Fibroblast of skin of left quadriceps (primary cell): ENCODE data around the gene KRT7.

Source experiments
- DNase-seq, 2 experiments: peaks; one replicate each; pipeline ENCODE4 v3.0.0-alpha.2; 2013; ENCODE audit warnings: low read depth in 2 of 2

Gene KRT7

DNA sequence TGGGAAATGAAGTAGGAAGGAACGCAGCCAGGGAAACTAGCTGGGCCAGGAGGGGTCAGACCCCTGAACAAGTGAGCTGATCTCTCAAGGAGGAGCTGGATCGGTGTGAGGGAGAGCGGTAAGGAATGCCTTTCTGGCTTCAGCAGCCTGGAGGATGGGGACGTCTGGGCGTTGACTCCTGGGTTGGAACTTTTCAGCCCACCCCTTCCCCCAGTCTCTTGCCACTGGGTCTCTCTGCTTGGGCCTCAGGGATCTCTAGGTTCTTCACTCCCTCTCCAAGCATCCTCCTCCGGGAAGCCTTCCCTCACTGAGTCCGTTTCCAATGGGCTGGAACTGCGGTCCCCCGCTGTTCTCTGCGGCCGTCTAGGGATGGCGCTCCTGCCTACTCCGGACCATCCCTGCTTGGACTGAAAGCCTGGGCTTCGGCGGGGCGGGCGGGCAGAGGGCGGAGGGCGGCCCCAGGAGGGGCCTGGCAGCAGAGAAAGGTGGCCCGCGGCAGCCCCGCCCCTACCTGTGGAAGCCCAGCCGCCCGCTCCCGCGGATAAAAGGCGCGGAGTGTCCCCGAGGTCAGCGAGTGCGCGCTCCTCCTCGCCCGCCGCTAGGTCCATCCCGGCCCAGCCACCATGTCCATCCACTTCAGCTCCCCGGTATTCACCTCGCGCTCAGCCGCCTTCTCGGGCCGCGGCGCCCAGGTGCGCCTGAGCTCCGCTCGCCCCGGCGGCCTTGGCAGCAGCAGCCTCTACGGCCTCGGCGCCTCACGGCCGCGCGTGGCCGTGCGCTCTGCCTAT lies at the start of gene KRT7:
KRT7 (plus strand) TSS at position 570 of the 788 bp plus-strand sequence; CDS start at position 624, 54 bp downstream.
- no peak for DNase-seq

DNA sequence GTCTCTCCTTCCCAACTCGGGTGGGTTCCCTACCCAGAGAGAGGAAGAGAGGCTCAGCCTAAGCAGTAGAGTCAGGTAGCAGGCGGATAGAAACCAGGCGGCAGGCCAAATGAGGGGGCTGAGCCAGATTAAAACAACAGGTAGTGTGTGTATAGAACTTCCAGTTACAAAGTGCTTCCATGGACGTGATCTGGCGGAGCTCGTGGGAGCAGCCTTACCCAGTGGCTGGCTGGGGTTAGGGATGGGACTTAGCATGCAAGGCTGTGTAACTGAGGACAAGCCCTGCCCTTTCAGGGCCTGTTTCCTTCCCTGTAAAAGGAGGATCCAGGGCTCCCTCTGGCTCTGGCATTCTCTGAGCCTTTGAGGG lies 49.5 kb upstream of the KRT7 start:
- no peak for DNase-seq

DNA sequence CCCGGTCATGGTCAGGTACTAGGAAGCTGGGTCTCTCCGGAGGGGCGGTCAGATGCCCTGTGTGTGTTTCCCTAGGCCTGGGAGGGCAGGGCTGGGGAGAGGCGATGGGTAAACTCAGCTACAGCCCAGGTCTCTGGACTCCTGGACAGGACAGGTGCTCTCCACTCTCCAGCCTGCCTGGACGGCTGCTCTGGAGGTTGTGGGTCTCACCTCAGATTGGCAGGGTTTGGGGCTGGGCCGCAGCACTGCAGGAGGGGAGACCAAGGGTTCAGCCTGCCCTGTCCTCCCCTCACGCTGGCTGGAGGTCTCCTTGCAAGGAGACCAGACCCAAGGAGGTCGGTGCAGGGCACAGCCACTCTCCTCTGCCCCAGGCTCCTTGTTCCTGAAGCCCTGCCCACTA lies 49.1 kb upstream of the KRT7 start:
- DNase-seq: no peak

DNA sequence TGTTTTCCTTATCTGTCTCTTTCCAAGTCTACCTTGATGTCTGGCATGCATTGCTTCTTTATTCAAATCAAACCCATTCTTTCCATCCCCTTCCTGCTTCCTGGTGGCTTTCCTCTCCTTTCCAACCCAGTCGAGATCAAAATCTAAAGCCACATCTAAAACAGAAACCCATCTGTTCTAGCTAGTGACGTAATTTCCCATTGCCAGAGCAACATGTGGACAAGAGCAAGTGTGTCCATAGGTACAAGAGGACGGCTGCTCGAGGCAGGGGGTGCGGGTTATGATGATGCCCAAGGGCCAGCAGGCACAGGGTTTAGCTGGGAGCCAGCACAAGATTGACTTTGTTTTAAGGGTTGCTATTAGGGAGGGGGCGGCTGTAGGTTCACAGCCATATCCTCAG lies 48.2 kb upstream of the KRT7 start:
- no peak for DNase-seq

DNA sequence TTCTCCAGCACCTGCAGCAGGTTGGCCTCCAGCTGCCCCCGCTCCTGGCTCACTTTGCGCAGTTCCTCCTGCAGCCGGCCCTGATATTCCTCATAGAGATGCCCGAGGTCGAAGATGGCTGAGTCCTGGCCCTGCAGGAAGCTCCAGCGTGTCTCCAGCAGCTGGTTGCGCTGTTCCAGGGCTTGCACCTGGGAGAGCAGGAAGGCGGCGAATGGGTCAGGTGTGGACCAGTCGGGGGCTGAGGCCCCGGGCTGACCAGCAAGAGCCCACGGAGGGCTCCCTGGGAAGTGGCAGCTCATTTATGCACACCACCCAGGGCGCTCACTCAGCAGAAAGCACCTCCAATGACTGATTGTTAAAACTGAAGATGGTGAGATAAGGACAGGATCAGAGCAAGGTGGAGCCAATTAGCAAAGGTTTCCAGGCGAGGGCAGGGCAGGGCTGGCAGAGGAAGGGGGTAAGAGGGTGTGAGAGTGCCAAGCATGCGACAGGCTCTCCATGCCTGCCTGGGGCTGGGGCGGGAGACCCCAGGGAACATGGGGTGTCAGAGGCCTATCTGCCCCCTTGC lies 47.6 kb upstream of the KRT7 start:
- DNase-seq: no peak

DNA sequence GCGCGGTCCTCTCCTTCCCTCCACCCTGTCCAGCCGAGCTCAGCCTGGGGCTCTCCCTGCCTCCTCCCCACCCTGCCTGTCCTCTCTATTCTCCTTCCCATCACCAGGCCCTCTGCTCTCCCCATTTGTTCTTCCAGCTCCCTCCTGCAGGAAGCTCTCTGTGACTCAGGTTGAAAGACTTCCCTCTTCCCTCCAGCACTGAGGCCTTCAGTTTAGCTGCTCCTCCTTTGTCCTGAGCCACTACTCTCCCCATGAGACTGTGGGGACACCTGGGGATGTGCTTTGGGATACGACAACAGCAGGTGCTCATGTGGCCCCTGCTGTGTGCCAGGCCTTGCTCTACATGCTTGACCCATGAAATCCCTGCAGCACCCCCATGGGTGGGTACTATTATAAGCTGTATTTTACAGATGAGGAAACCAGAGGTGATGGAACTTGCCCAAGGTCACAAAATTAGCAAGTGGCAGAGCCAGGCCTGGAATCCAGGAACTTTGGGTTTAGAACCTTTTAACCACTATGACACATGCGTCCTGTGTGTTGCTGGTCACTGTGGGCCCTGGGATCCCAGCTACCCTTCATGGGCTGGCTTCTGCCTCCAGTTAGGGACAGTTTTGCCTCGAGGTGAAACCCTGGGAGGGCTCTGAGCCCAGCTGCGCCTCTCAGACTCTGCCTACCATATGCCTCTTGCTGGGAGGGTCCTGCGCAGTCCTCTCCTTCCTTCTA lies 46.8 kb upstream of the KRT7 start:
- peak; percentile 66 to 68 for DNase-seq

DNA sequence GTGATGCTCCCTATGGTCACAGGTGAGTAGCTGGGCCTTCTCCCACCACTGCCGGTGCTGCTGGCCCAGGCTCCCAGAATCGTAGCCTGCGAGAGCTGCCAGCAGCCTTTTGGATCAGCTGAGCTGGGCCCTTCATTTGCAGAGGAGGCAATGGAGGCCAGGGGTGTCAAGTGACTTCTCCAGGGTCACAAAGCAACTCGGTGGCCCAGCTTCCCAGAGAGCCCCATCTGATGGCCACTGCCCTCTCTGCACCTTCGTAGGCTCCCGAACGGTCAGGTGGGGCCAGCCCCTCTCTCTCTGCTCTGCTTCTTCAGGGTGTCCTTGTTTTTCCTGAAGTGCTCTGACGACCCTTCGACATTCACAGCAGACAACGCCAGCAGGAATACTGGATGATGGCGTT lies 45.8 kb upstream of the KRT7 start:
- DNase-seq: no peak

DNA sequence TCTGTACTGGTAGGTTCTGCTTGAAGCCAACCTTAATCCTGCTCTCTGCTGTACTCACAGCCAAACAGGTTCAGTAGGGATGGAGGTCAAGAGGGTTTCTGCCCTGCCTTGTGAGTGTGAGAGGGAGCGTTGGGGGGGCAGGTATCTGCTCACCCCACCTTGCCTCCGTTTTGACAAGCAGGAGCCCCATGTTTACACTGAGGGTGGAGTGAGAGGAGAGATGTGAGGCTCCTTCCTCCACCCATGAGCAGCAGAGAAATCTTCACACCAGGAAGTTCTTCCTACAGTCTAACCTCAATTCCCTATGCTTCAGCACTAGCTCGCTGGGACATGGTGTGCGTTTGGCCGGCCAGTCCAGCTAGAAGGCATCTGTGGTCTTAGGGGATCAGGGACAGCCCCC lies 45.4 kb upstream of the KRT7 start:
- DNase-seq: no peak

DNA sequence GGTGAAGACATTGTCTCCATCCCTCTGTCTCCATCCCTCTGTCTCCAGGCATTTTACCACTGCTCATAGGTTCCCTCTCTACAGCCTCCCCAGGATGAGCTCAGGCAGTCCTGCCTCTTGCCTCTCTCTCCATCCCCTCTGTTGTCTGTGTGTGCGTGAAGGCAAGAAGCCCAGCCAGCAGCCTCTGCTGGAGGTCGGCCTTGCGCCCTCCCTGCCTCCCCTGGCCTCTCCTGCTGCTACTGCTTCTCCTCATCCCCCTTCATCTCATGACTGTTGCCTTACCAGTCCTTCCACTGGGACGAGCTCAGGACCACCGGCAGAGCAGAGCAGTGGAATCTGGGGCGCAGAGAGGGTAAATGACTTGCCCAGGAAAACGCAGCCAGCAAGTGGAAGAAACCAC lies 44.4 kb upstream of the KRT7 start:
- no peak for DNase-seq

DNA sequence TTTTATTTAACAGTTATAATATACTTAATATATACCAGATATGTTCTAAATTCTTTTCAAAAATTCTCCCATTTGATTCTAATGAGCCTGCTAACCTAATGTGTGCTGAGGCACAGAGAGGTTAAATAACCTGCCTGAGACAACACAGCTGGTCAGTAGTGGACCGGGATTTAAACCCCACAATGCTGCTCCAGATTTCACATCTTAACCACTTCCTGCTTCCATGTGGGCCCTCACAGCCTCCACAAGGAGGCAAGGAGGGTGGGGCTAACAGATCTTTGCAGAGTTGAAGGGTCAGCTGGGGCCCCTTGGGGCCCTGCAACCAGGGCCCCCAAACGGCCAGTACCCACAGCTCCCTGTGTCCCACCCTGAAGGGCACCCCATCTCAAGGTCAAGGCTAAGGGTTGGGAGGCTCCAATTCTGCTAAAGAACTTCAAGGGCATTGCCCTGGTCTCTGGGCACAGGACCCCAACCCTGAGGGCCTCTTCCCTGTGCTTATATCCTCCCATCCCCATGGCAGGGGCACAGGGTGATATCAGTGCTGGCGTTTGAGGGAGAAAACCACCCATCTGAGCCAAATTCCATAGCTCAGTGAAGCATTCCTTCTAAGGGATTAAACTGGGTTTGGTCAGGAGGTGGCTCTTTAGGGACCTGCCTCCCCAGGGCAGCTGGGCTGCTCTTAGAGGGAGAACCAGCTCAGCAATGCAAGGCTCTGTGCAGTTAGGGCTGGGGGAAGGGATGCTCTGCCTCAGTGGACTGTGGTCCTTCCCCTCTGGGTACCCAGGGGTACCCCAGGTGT lies 43.5 kb upstream of the KRT7 start:
- no peak for DNase-seq

DNA sequence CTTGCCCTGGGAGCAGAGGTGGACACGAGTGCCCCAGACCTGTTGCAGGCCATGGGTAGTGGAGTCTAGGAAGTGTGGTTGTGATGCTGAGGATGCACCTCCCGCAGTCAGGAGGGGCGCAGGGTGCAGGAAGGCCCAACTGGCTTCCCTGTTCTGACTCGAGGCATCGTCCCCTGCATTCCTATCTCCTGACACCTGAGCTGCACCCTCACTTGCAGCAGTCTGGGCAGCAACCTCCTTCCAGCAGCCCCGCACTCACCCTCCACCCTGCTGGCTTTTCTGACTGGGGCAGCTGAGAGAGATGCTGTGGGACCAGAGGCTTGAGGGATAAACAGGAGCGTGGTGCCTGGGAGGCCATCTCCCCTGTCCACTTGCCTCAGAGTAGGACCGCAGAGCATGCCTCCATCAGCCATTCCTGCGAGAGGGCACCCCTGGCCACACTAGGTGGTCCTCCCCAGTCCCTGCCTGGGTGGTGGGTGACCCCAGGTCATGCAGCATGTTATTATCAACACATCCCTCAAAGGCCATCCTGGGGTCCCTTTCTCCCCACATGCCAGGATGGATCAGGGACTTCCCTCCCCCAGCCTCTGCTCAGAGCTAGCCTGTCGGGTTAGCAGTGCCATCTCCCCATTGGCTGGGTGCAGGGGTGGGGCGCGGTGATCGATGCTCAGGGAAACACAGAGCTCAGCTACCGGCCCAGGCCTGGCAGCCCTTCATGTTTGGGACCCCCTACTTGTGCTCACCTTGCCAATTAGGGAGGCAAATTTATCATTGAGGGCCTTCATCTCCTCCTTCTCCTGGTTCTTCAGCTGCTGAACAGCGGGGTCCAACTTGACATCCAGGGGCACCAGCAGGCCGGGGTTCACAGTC lies 41.9 kb upstream of the KRT7 start:
- no peak for DNase-seq

DNA sequence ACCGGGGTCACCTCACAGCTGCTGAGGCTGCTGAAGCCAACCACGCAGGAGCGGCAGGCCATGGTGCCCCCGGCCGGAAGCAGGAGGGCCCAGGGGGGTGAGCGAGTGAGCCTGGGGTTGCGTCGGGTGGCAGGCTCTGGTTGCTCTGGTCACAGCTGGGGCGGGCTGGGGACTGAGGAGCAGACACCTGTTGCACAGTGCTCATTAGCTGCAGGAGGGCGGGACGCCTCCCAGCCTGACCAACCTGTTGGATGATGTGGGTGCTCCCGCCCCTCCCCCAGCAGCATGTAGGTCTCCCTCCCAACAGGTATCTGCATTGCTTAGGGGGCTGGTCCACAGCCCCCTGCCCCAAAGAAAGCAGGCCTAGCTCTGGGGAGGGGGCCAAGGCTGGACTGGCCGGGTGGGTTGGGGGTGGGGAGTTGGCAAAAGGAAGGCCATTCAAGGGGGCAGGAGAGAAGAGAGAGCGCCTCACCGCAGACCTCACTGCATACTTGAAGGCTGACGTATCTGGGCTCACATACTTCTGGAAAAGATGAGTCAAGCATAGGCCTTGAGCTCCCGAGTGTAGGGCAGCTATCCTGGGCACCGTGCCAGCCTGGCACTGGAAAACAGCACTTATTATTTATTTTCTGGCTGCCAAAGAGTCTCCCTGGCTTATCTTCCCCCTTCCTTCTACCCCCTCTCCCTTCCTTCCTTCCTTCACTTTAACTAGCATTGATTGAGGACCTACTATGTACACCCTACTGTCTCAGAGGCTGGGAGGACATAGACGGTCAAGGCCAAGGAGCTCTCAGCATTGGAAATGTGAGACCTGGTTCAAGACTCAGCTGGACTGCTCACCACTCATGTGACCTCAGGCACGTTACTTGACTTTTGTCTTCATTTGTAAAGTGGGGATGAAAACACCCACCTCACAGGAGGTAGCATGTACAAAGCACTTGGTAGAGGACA lies 40.9 kb upstream of the KRT7 start, which contains the start of gene KRT80:
KRT80 (minus strand) TSS at position 174 of the 951 bp plus-strand sequence; CDS start at position 62, 112 bp downstream.
- peak; percentile 96 to 97 for DNase-seq

DNA sequence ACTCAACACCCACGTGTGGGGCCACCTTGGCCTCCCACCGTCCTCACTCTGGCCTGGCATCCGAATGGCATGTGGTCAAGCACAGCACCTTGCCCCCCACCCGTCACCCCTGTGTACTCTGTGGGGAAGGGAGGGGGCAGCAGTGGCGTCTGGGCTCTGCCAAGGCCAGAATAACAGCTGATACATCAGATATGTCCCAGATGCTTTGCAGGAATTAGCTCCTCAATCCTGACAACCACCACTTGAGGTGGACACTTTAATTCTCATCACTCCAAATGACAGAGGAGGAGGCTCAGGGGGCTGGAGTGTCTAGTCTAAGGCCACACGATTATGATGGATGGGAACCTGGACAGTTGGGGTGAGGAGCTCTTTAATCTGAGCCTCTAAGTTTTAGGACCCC lies 39.5 kb upstream of the KRT7 start:
- no peak for DNase-seq

DNA sequence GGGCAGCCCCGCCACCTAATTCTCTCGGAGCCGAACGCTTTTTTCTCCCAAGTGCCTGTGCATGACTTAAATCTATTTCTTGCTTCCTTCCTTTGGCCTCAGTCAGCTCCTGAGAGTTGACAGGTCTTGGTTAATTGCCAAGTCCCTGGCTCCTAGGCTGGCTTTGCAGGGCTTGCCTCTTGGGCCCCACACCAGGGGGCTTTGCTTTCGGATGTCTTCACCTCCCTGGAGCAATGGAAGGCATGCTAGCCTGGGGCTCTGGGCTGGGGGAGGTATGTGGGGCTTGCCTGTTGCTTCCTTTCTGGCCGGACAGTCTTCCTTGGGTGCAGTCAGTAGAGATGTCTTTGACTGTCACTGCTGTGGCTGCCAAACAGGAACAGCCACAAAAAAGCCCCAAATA lies 39.1 kb upstream of the KRT7 start:
- DNase-seq: no peak

DNA sequence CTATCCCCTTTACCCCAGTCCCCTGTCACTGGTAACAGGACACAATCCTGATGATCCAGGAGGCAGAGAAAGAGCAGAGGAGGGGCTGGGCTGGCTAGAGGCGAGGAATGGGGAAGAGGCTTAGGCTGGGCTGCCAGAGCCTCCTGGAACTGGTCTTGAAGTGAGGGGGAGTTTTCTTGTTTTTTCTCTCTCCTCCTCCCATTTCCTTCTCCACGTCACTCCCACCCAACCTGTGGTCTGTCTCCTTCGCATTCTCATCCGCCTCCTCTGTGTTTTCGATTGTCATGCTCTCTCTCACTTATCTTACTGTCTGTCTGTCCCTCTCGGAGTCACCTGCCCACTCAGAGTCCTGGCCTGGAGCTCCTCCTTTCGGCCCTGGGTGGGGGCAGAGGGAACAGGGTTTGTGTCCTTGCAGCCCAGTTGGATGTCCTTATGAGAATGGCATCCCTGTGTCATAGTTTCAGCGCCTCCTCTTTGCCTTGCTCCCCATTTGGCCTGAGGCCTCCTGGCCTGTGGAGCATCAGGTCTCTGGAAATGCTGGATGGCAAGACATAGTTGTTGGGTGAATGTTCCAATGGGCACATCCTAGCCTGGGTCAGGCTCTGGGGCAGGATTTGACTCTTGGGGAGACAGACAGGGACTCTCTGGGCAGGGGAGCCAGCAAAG lies 37.8 kb upstream of the KRT7 start:
- no peak for DNase-seq

DNA sequence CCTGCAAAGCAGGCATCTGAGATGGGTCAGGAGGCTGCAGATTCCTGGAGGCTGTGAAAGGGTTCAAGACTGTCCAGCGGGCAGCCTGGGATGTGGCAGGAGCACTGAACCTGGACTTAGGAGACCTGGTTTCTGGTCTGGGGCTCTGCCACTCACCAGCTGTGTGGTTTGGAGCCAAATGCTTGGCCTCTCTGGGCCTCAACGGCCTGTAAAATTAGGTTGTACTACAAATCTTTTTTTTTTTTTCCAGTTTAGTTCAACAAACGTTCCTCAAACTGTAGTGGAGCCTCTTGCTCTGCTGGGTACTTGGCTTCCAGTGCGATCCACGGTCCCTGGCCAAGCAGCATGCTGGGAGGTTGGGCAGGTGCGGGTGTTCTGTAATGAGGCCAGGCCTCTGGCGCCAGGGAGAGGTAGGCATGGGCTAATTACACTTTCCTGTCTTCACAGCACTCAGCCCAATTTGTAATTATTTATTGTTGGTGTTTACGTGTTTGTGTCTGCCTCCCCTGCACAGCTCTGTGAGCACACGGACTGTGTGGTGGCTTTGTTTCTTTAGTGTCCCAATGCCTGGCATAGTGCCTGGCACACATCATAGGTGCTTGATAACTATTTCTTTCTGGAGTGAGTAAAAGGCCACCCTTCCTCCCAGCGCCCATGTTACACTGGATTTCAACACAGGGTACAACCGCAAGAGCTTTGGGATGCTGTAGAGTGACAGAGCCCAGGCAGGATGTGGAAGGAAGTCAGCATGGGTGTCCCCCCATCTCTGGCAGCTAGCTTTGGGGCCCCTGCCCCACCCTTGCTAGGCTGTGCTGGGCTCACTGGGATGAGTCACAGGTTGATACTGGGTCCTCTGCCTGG lies 35.4 kb upstream of the KRT7 start:
- DNase-seq: no peak

DNA sequence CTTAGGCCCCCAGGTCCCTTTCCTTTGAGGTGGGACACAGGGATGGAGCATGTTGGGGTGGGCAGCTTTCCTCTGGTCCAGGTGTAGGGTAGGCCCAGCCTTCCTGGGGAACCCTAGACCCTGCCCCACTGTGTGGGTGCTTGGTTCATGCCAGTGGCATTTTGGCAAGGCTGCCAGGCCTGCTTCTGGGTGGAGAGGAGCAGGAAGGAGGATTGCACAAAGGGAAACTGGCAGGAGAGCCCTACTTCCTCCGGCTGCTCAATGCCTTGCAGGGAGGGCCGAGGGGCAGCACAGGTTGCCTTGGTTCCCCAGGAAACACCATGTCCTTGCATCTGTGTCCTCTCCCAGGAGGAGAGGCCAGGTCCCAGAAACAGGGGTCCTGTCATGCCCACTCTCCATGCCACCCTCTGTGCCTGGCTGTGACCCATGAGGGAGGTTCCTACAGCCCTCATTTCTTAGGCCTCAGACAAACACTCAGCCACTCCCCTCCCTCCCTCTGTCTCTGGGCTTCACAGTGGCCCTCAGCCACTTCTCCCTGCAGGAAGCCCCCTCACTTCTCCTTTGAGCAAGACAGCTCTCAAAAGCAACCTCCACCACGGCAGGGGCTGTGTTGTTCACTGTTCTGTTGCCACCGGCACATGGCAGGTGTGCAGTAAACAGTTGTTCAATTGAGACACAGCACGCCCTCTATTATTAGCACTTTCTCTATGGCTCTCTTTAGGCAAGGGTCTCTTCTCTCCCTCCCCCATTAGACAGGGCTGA lies 34.4 kb upstream of the KRT7 start:
- no peak for DNase-seq
